HG02763 (cell line): ENCODE measurements around the gene ABLIM2.

Experiments used
- ATAC-seq: cut with Tn5 transposase; IDR thresholded peaks from one replicate; pipeline ENCODE4 v1.9.1; 2021; ENCODE audit warnings: mild to moderate bottlenecking, moderate library complexity; ENCODE audit not compliant: unreplicated experiment

ABLIM2 gene

DNA sequence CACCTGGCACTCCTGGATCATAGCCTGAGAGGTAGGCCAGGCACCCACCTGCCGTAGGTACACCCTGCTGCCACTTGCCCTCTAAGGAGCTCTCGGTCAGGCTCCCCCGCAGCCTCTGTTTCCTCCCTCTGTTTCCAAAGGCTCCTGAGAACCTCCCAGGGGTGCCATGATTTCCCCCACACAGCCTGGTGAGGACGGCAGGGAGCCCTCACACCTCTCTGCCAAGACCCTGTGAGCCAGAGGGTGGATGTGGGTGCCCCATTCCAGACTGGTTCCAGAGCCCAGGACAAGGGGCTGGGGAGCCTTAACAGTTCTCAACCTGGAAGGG lies 1.6 kb upstream of the ABLIM2 start:
- ATAC-seq, result no peak

- ATAC-seq, result no peak
These were observed 1.1 kb upstream of the ABLIM2 start for GRCh38 chr4:8159537-8160232.

GRCh38 chr4:8157944-8158709 lies 486 bp downstream of the ABLIM2 start:
- no peak for ATAC-seq

DNA sequence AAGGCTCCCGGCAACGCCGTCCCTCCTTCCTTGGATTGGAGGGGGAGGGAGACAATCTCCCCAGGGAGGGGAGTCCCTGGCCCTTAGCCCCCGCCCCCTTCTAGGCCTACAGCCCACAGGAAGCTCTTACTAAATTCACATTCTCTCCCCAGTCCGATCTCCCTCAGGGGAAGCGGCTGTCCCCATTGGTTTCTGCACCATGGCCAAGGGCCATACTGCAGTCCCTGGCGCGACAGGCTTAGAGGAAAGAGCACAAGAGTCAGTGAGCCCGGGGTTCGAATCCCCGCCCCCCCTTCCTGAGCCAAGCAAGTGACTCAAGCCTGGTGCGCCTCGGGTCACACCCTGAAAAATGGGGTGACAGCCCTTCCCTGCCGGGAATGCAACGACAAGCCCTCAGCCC lies 1.1 kb downstream of the ABLIM2 start:
- ATAC-seq, result no peak

DNA sequence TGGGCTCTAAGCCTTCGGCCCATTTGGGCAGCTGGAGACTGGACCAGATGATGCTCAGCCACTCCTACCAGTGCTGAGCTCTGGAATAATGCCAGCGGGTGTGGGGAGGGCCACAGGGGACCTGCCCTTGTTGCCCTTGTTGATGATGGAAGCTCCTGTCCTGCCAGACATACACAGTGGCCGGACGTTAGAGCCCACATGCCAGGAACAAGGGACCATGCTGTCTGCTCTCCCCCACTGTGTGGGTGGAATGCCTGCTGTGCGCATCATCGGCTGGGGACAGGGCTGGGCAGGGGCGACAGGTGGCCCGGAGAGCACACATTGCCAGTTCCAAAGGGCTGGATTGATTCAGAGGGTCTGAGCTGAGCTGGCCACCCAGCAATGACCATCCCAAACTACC lies 2.0 kb downstream of the ABLIM2 start:
- ATAC-seq, result no peak

DNA sequence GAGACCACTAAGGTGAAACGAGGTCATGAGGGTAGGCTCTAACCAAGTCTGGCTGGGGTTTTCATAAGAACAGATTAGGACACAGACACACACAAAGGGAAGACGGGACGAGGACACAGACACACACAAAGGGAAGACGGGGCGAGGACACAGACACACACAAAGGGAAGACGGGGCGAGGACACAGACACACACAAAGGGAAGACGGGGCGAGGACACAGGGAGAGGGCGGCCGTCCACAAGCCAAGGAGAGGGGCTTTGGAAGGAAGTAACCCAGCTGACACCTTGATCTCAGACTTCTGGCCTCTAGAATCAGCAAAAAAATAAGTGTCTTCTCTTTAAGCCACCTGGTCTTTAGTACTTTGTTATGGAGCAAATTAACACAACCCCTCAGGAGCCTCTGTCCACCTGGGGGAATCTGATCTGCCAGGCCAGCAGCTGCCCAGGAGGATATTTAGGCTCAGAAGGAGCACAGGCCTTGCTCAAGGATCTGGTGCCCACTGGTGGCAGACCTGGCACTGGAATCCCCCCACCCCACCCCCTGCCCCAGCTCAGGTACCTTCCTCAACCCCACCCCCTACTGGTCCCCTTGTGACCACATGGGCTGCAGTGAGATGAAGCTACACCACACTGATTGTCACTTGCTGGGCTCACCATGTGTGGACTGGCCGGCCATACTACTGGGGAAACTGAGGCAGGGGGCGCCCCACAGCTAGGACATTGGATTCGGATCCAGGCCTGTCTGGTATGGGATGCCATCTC lies 2.8 kb downstream of the ABLIM2 start:
- no peak for ATAC-seq

- ATAC-seq, result no peak
These were observed 3.6 kb downstream of the ABLIM2 start for GRCh38 chr4:8155048-8155447.

- no peak for ATAC-seq
These were observed 5.2 kb downstream of the ABLIM2 start for GRCh38 chr4:8153441-8153840.

DNA sequence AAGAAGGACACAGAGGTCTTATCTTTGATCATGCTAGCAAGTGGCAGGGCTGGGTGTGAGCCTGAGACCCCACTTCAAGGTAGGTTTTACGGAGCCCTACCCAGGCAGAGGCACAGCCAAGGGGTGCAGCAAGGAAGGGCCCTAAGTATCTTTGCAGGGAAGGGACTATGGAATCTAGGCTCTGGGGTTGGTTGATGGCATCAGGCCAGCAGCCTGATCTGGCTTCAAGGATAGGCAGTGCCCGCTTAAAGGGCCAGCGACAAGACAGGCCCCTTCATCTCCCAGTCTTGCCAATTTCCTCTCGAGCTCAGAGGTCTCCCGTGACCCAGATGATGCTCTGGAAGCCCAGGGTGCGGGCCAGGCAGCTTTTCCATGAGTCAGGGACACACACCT lies 5.8 kb downstream of the ABLIM2 start:
- no peak for ATAC-seq

DNA sequence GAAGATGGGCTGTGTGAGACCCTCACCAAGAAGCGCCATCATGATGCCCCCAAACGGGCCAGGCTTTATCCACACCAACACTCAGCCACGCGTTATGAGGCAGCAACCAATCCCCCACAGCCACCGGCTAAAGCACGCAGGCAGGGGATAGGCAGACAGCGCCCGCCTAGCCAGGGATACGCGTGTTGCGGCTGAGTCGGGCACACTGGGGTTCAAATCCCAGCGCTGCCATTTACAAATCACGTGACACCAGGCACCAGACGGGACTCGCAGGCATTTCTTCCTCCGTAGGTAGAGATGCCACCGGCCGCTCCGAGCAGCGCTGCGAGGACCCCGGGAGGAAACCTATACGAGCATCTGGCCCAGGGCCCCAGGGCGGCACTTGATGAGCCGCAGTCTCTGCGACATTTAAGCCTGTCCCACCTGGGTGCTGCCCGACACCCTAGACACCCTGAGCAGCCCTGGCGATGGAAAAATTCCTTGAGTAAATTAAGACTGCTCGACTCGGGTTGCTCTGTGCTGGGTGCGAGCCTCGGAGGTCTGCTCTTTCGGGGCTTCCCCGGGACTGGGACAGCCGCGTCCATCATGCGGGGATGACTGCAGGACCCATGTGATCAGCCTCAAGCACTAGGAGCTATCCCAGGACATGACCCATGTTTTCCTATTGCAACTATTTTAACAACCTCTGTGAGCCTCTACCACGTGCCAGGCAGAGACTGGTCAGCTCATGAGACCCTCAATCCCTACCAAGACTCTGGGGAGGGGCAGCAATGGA lies 6.3 kb downstream of the ABLIM2 start:
- ATAC-seq, result no peak

DNA sequence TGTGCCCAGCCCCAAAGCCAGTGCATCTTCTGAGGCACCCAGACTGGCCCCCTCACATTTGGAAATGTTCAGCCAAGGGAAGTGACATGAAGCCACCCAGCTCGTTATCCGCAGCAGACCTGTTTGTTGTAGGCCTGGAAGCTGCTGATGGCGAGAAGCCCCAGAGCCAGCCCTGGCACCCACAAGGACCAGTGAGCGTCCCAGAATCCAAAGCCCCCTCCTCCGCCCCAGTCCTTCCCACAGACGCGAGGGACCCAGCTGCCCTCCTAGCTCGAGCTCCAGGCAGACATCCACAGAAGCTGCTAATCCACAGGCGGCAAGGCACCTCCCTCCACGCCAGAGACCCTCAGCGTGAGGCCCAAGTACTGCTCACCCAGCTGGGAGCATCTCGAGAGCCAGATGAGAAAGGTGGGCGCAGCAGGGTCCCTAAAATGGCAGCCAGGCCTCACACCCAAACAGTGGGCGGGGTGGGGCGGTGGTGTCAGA lies 7.4 kb downstream of the ABLIM2 start:
- no peak for ATAC-seq

DNA sequence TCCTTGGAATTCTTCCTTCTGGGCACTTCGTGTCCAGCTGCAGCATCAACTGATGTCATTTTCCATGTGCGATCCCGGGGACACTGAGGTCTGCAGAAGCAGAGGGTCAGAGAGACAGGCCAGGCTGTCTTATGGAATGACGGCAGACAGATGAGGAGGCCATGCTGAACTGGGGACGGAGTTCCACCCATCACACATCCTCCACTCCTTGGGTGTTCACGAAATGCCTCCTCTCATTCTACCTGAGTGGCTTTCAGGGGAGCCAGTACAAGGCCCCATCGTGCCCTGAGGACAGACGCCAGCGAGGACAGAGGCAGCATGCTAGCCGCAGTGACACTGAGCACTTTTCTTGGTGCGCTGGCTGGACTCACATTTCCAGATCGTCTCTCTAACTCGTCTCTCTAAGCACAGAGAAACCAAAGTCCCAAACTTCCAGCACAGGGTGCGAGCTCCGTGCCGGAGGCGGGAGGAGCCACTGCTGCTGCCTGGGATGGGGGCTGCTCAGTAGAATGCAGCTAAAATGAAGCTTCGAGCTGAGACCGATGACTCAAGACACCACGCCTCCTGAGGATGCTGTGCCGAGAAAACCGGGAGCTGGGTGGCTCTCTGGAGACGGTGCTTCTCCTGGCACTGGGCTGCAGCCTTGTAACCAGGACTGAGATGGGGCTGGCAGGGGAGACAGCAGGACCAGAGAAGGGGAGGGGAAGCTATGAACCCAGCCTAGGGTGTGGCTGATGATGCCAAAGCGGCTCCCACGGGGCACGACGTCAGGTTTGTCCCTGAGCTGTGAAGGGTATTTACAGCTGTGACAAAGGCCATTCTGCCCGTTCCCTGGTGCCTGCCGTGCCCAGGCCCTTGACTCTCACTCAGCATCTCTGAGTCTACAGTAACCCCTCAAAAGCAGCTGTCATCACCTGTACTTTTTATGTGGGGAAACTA lies 8.2 kb downstream of the ABLIM2 start:
- ATAC-seq, result no peak

DNA sequence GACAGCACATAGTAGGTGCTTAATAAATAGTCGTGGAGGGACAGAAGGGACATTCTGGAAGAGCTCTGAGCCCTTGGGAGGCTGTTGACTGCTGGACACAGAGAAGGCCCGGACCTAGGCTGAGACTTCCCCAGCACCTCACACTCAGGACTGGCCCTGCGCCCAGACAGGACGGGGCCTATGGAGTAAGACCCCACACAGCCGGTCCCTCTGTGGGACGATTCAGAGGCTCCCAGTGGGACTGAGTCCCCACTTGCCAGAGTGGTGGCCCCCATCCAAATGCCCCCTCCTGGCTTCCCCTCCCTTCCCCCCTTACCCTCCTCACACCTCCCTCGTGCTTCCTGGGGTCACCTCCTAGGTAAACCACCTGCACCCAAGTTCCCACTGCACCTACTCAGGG lies 8.9 kb downstream of the ABLIM2 start:
- ATAC-seq, result no peak

GRCh38 chr4:8148785-8149435 lies 9.7 kb downstream of the ABLIM2 start:
- no peak for ATAC-seq

GRCh38 chr4:8148159-8148558 lies 10.5 kb downstream of the ABLIM2 start:
- ATAC-seq, result no peak

DNA sequence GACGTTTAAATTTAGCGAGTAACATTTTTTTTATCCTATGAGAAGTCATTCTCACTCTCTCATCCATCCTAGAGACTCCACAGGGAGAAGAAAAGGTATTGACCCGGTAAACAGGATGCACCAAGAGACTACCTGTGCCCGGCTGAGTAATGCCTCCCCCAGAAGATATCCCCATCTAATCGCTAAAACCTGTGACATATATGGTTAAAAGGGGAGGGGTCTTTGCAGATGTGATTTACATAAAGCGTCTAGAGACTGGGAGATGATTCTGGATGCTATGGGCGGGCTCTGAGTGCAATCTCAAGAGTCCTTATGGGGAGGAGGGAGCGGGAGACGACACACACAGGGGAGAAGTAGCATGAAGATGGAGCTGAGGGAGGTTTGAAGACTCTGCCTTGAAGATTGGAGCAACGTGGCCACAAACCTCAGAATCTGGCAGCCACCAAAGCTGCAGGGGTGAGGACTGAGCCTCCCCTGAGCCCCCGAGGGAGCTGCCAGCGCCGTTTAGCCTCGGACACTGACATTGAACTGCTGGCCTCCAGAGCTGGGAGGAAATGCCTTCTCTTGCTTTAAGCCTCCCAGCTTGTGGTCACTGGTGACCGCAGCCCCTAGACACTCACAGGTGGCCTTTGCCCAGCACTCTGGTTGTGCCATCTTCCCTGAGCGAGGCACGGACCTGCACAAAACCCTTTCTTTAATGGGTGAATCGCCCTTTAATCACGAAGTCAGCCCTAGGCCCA lies 11.2 kb downstream of the ABLIM2 start:
- ATAC-seq, result no peak

DNA sequence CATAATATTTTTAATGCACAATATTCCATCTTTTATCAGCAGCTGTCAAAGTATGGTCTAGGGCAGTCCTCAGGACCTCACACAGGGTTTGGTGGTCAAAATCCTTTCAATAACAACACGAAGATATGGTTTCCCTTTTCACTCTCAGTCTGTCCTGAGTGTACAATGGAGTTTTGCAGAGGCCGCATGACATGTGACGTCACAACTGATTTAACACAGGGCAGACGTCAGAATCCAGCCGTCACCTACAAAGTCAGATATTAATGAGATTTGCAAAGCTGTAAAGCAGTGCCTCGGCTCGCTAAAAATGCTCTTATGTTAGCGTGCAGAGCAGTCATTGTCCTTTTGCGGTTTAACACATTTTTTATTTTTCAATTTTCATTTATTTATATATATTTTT lies 12.5 kb downstream of the ABLIM2 start:
- ATAC-seq, result no peak

- no peak for ATAC-seq
These were observed 14.3 kb downstream of the ABLIM2 start for GRCh38 chr4:8144359-8144758.
